Measurements from ENCODE around the gene EVX2.

DNA sequence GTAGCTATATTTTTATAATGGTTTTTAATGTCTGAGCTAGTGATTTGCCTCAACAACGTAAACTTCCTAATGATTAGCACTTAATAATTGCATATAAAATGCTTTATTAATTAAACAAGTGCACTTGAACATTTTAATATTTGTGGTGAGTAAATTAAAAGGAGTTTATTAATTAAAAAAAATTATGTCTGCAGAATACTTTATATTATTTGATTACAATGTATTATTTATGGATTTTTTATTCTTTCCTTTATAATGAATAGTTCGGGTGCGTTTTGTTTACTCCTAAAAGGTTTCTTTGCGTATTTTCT is 48.0 kb upstream of the EVX2 start:
- TF ChIP-seq, protein P1, sequence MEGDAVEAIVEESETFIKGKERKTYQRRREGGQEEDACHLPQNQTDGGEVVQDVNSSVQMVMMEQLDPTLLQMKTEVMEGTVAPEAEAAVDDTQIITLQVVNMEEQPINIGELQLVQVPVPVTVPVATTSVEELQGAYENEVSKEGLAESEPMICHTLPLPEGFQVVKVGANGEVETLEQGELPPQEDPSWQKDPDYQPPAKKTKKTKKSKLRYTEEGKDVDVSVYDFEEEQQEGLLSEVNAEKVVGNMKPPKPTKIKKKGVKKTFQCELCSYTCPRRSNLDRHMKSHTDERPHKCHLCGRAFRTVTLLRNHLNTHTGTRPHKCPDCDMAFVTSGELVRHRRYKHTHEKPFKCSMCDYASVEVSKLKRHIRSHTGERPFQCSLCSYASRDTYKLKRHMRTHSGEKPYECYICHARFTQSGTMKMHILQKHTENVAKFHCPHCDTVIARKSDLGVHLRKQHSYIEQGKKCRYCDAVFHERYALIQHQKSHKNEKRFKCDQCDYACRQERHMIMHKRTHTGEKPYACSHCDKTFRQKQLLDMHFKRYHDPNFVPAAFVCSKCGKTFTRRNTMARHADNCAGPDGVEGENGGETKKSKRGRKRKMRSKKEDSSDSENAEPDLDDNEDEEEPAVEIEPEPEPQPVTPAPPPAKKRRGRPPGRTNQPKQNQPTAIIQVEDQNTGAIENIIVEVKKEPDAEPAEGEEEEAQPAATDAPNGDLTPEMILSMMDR (IDR thresholded peaks at IDR 0.05) = no peak
- TF ChIP-seq EZH2phosphoT487 (IDR thresholded peaks at IDR 0.05) = no peak
- no peak for TF ChIP-seq EZH2 (IDR thresholded peaks at IDR 0.05)

All from neural progenitor cell (in vitro differentiated cells).